CD4-positive, alpha-beta T cell treated with Interleukin-6 at 100 ng/mL for 8 hours (primary cell): Measurements from ENCODE around the gene LHFPL3.
"Not testable (repeated sequence)": the region's sequence is repeated elsewhere in the genome, so short reads cannot be mapped to it uniquely, and the experiment has no call there.

Source experiments
- DNase-seq: peaks from one replicate; pipeline ENCODE4 v3.0.0-alpha.2; 2020; ENCODE audit warnings: mixed read lengths, low spot score

The LHFPL3 gene

DNA sequence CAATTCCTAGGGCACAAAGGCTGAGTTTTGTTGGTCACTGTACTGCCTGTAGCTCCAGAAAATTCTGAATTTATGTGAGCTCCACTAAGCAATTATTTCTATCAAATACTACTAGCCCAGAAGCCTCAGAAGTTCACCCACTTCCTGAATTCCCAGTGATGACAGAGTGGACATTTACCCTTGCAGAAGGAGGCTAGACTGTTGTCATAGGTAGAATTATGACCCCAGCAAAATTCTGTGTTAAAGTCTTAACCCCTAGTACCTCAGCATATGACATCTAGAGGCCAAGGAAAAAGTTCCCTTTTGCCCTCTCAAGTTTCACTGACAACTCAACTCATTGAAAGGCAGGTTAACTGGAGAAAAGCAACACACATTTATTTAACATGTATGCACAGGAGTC, 606.9 kb downstream of the LHFPL3 start:
- DNase-seq: no peak

- DNase-seq: no peak
Observed at GRCh38 chr7:104936546-104936945, 608.1 kb downstream of the LHFPL3 start.

- DNase-seq: not testable (repeated sequence)
Observed at GRCh38 chr7:104937489-104937888, 609.1 kb downstream of the LHFPL3 start.

- DNase-seq: no peak
Observed at GRCh38 chr7:104938741-104939390, 610.5 kb downstream of the LHFPL3 start.

DNA sequence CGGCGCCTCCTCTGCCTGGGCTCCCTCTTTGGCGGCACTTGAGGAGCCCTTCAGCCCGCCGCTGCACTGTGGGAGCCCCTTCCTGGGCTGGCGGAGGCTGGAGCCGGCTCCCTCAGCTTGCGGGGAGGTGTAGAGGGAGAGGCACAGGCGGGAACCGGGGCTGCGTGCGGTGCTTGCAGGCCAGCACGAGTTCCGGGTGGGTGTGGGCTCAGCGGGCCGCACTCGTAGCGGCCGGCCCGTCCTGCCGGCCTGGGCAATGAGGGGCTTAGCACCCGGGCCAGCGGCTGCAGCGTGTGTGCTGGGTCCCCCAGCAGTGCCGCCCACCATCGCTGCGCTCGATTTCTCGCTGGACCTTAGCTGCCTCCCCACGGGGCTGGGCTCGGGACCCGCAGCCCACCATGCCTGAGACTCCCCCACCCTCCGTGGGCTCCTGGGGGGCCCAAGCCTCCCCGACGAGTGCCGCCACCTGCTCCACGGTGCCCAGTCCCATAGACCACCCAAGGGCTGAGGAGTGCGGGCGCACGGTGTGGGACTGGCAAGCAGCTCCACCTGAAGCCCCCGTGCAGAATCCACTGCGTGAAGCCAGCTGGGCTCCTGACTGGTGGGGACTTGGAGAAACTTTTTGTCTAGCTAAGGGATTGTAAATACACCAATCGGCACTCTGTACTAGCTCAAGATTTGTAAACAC, 611.8 kb downstream of the LHFPL3 start:
- DNase-seq: no peak

DNA sequence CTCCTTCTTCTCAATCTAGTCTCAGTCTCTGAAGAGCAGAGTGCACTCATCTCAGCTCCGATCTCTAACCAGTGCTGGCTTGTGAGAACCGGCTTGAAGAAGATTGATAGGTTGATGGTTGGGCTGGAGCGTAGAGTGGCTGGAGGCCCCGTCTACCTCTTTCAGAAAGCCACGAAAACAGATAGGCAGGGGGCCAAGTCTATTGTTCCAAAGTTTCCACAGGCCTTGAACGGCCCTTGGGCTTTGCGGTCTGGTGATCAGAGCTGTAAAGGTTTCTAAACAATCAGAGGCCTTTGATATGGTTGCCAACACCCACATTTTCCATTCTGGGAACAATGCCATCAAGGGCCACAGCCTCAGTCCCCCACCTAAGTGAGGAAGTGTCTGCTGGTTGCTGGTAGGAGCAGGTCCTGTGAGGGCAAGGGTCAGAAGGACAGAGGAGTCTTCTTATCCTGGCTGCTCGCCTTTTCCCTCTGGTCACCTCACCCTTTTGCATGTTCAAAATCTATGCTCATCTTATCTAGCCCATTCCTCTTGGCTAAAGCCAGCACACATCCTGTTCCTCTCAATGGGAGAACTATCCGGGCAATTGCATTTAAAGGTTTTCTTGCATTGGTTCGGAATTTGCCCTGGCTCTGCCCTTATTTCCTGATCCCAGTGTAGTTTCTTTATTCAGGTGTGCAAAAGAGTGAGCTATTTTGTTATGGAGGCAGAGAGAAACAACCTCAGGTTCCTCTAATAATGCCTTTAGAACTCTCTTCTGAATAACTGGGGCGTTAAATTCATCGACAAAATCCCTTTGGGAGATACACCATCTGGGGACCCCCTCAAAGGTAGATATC, 615.3 kb downstream of the LHFPL3 start:
- DNase-seq: peak; percentile 51

DNA sequence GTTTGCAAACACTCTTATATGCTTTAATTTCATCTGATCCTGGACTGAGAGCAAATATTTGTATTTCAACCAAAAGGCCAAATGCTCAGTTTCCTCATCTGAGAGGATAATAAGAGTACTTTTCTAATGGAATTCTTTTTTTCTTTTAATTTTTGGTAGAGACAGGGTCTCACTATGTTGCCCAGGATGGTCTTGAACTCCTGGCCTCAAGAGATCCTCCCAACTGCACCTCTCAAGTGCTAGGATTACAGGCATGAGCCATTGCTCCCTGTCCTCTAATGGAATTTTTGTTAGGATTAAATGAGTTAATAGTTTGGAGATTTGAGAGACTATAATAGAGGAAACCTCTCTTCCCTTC, 617.2 kb downstream of the LHFPL3 start:
- DNase-seq: no peak

DNA sequence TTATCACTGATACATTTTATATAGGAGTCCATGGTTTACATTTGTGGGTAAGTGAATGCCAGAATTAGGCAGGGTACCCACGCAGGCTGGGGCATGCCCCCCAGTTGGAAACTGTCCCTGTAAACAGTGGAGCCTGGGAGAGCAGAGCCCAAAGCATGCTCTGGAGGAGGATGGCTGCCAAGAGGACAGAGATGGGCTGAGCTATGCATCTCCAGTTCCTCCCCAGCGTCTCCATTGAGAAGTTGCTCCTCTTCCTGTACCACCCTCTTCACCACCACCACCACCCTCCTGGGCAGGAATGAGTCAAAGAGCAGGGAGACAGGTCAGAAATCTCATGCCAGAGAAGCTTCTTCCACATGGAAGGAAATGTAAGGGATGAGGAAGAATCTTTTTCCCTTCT, 617.9 kb downstream of the LHFPL3 start:
- no peak for DNase-seq

DNA sequence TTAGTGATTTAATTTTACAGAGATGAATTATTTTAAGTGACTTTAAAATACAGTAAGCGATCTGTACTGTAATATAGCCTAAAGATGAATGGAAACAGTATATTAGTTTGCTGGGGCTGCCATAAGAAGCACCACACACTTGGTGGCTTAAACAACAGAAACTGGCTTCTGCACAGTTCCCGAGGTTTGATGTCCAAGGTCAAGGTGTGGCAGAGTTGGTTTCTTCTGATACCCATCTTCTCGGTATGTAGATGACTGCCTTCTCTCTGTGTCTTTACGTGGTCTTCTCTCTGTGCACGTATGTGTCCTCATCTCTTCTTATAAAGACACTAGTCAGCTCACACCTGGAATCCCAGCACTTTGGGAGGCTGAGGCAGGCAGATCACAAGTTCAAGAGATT, 621.6 kb downstream of the LHFPL3 start:
- DNase-seq: no peak

DNA sequence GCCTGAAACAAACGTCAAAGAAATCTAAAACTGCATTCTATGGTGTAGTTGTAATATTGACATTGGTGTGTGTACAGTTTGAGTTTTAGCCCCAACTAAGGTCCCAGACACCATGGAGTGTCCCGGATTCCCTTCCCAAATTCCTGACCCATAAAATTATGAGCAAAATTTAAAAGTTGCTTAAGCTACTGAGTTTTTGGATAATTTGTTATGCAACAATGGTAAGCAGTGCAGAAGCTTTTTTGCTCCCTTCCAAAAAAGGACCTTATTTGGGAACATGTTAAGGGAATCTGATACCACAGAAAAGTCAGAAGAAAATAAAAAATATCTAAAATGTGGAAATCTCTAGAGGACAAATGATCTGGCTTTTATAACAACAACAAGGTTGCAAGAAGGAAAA, 622.4 kb downstream of the LHFPL3 start:
- no peak for DNase-seq

GRCh38 chr7:104951546-104951945, 623.1 kb downstream of the LHFPL3 start:
- DNase-seq: no peak

DNA sequence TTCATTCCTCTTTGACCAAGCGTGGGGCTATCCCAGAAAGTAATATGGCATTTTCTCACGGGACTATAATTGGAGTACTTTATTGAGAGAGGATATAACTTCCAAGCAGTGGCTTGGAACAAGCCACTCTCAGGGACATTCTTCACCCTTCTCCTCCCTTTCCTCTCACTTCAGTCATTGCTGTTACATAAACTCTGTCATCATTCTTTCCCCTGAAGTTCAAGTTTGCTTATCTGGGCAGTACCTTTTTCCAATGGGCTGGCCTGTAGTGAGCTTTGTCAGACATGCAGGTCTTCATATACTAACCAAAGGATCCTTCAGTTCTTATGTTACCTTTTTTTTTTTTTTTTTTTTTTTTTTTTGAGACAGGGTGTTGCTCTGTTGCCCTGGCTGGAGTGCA, 626.9 kb downstream of the LHFPL3 start:
- no peak for DNase-seq
